DOHH2 (cell line): ENCODE results near the gene ATP1A1.

Experiments used
- H3F3A ChIP-seq: fragments of 200-600 bp; sonication (generic), shearing (Covaris generic); 2 replicates; pipeline ENCODE4 v1.6.0; 2016; ENCODE audit warnings: antibody characterized with exemption, mild to moderate bottlenecking; ENCODE audit not compliant: control insufficient read depth, insufficient read depth
- H3K27ac ChIP-seq: fragments of 200-600 bp; sonication (generic); 2 replicates; pipeline ENCODE4 v1.5.1; 2014; ENCODE audit warnings: low read depth, mild to moderate bottlenecking, low read length, moderate library complexity
- H3K27me3 ChIP-seq: fragments of 200-600 bp; sonication (generic); 2 replicates; pipeline ENCODE4 v1.6.1; 2014; ENCODE audit warnings: mild to moderate bottlenecking, low read length, mixed read lengths; ENCODE audit not compliant: control insufficient read depth
- H3K36me3 ChIP-seq: fragments of 200-600 bp; sonication (generic); 2 replicates; pipeline ENCODE4 v1.6.1; 2014; ENCODE audit warnings: mild to moderate bottlenecking, low read length, moderate library complexity, mixed read lengths; ENCODE audit not compliant: control insufficient read depth
- H3K4me1 ChIP-seq: fragments of 200-600 bp; sonication (generic); 2 replicates; pipeline ENCODE4 v1.6.1; 2014; ENCODE audit warnings: mild to moderate bottlenecking, low read length, mixed read lengths; ENCODE audit not compliant: control insufficient read depth
- H3K4me2 ChIP-seq: fragments of 200-600 bp; sonication (generic); 2 replicates; pipeline ENCODE4 v1.6.0; 2014; ENCODE audit warnings: mild to moderate bottlenecking, low read length, moderate library complexity
- H3K4me3 ChIP-seq: fragments of 200-600 bp; sonication (generic); 2 replicates; pipeline ENCODE4 v1.5.1; 2014; ENCODE audit warnings: mild to moderate bottlenecking, low read length, mixed read lengths
- H3K79me2 ChIP-seq: fragments of 200-600 bp; sonication (generic); 2 replicates; pipeline ENCODE4 v1.6.1; 2014; ENCODE audit warnings: mild to moderate bottlenecking, low read length, mixed read lengths; ENCODE audit not compliant: control insufficient read depth
- H3K9me2 ChIP-seq: fragments of 200-600 bp; sonication (generic); replicated peaks from 2 replicates; pipeline ENCODE4 v1.6.1; 2014; ENCODE audit warnings: mild to moderate bottlenecking, low read length, mixed read lengths; ENCODE audit not compliant: control insufficient read depth
- H3K9me3 ChIP-seq: fragments of 200-600 bp; sonication (generic); 2 replicates; pipeline ENCODE4 v1.6.1; 2014; ENCODE audit warnings: antibody characterized with exemption, low read length, mixed read lengths; ENCODE audit not compliant: control insufficient read depth, insufficient read depth
- H4K20me1 ChIP-seq: fragments of 200-600 bp; sonication (generic); 2 replicates; pipeline ENCODE4 v1.6.0; 2014; ENCODE audit warnings: low read depth, mild to moderate bottlenecking, antibody characterized with exemption, low read length, moderate library complexity; ENCODE audit not compliant: control insufficient read depth, insufficient read depth
- EZH2phosphoT487 ChIP-seq: fragments of 200-600 bp; sonication (generic); IDR thresholded peaks from 2 replicates; pipeline ENCODE4 v1.6.1; 2017; ENCODE audit warnings: borderline replicate concordance, mild to moderate bottlenecking, antibody characterized with exemption, low read length, moderate library complexity, mixed read lengths
- TF ChIP-seq, protein P1 (sequence below): fragments of 200-600 bp; sonication (generic); IDR thresholded peaks from one replicate; pipeline ENCODE4 v1.5.1; 2014; ENCODE audit warnings: antibody characterized with exemption, mild to moderate bottlenecking, low read depth, low read length; ENCODE audit not compliant: poor library complexity, severe bottlenecking

Gene ATP1A1

DNA sequence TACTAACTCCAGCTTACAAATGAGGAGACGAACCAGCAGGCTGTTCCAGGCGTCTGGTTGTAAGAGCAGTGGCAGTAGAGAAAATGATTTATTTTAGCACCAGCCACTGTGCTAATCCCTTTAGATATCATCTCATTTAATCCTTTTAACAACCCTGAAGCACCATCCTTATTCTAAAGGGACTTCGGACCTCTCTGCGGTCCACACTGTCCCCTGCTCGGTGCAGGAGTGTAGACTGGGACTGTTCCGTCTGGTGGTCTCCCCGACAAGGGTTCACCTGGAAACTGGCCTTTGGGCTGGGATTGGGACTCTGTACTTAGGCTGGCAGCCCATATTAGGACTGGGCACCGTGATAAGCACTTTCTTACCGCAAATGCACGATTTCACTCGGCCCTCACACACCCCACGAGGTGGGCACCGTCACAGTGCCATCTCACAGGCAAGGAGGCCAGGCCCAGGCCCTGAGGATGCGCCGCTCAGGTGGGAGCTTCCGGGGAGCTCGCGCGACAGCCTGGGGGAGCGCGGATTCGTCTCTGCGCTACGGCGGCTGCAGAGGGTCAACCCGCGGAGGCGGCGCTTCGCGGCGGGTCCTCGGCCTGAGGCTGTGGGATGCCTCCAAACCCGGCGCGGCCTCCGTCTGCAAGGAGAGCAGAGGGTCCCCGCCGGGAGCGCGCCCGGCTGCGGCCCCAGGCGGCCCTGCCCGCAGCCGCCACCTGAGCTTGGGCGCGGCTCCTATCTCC is 45.2 kb downstream of the ATP1A1 start:
- Histone ChIP-seq H3K4me1 (peaks cover 23% of the 10 kb centered on the region), H3F3A (0 out of 2 replicates have a peak, but pooled peaks cover 2% of the 10 kb centered on the region), H3K27me3 (no peaks in the 10 kb centered on the region), H3K9me2 (no peaks in the 10 kb centered on the region), H3K4me3 (peak overlapping the region; percentile 100), H3K27ac (peak overlapping the region; percentile 48), H3K4me2 (peak overlapping the region; percentile 87), H4K20me1 (no peaks in the 10 kb centered on the region), H3K79me2 (peaks cover 23% of the 10 kb centered on the region), H3K9me3 (no peaks in the 10 kb centered on the region), H3K36me3 (peaks cover 3% of the 10 kb centered on the region)
- no peak for TF ChIP-seq EZH2phosphoT487
- TF ChIP-seq, protein P1, sequence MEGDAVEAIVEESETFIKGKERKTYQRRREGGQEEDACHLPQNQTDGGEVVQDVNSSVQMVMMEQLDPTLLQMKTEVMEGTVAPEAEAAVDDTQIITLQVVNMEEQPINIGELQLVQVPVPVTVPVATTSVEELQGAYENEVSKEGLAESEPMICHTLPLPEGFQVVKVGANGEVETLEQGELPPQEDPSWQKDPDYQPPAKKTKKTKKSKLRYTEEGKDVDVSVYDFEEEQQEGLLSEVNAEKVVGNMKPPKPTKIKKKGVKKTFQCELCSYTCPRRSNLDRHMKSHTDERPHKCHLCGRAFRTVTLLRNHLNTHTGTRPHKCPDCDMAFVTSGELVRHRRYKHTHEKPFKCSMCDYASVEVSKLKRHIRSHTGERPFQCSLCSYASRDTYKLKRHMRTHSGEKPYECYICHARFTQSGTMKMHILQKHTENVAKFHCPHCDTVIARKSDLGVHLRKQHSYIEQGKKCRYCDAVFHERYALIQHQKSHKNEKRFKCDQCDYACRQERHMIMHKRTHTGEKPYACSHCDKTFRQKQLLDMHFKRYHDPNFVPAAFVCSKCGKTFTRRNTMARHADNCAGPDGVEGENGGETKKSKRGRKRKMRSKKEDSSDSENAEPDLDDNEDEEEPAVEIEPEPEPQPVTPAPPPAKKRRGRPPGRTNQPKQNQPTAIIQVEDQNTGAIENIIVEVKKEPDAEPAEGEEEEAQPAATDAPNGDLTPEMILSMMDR: no peak

DNA sequence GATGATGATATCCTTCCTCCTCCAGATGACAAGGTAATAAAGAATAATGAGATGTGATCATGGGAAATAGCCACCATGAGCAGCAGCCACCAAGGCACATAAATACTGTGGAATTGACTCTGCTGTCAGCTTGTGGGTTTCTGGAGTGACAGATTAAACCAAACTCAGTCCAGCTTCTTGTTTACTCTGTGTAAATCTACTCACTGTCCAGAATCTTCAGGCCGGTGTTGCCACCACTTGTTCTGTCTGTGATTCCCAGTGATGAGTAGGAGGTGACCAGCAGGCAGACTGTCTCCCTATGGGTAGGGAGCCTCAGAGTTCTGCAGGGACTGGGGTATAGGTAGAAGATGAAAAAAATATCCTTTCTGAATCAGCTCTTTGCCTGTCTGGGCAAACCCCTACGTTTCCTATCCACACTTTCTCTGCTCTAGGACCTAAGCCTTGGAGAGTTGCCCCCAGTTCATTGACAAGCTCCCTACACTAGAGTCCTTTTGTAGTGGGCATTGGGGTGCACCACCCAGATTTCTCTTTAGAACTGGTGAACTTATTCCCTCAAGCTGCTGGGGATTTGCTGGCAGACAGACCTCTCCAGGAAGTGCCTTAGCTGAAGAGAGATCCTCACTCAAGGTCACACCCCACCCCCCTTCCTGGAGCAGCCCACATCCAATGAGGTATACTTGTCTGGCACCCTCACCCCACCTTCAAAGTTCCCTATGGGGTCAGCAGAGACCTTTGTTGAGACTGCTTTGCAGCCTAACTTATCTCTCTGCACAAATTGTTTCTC is 47.6 kb downstream of the ATP1A1 start:
- no peaks in the 10 kb centered on the region for H3F3A ChIP-seq
- peaks cover 3% of the 10 kb centered on the region for H3K36me3 ChIP-seq
- H3K9me2 ChIP-seq: no peaks in the 10 kb centered on the region
- TF ChIP-seq, protein P1: no peak
- TF ChIP-seq EZH2phosphoT487: no peak
- H3K79me2 ChIP-seq: peaks cover 23% of the 10 kb centered on the region
- H3K4me3 ChIP-seq: no peak overlapping the region
- no peaks in the 10 kb centered on the region for H4K20me1 ChIP-seq
- peaks cover 23% of the 10 kb centered on the region for H3K4me1 ChIP-seq
- H3K27me3 ChIP-seq: peaks cover 13% of the 10 kb centered on the region
- no peak overlapping the region for H3K4me2 ChIP-seq
- H3K9me3 ChIP-seq: no peaks in the 10 kb centered on the region
- no peak overlapping the region for H3K27ac ChIP-seq

- Histone ChIP-seq H3K4me3 (no peak overlapping the region), H3K4me1 (no peaks in the 10 kb centered on the region), H3K79me2 (no peaks in the 10 kb centered on the region), H3K9me2 (no peaks in the 10 kb centered on the region), H4K20me1 (no peaks in the 10 kb centered on the region), H3K9me3 (no peaks in the 10 kb centered on the region), H3K36me3 (no peaks in the 10 kb centered on the region), H3K4me2 (no peak overlapping the region), H3K27me3 (peaks cover 15% of the 10 kb centered on the region), H3F3A (no peaks in the 10 kb centered on the region), H3K27ac (no peak overlapping the region)
- TF ChIP-seq, protein P1: no peak
- no peak for TF ChIP-seq EZH2phosphoT487
Observed at GRCh38 chr1:116424438-116424837, 51.4 kb downstream of the ATP1A1 start.
